ENCODE results near the gene ATP10A.

ATP10A gene

DNA sequence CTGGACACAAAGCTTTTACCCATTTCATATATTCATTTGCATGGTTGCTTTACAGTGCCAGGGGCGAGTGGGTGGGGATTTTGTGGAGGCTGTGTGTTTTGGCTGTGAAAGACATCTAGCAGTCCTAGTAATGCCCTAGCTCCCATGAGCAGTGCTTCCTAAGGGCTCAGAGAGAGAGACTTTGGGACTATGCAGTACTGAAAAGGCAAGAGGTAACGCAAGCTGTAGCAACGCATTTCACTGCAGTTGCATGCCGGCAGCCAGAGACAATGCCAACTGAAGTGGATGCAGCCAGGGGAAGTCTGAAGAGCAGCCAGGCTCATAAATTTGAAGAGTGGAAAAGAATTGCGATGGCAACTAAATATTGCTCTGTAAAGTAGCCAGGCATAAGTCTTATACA, 27.4 kb upstream of the ATP10A start:
- Mint-ChIP-seq H3K27ac (no peak overlapping the region), H3K4me1 (peaks cover 5% of the 10 kb centered on the region), H3K4me3 (no peak overlapping the region), H3K9me3 (peaks cover 2% of the 10 kb centered on the region), H3K27me3 (ENCODE audit: low read depth) (no peaks in the 10 kb centered on the region), H3K36me3 (ENCODE audit: low read depth) (no peaks in the 10 kb centered on the region)
- TF ChIP-seq, protein P1, sequence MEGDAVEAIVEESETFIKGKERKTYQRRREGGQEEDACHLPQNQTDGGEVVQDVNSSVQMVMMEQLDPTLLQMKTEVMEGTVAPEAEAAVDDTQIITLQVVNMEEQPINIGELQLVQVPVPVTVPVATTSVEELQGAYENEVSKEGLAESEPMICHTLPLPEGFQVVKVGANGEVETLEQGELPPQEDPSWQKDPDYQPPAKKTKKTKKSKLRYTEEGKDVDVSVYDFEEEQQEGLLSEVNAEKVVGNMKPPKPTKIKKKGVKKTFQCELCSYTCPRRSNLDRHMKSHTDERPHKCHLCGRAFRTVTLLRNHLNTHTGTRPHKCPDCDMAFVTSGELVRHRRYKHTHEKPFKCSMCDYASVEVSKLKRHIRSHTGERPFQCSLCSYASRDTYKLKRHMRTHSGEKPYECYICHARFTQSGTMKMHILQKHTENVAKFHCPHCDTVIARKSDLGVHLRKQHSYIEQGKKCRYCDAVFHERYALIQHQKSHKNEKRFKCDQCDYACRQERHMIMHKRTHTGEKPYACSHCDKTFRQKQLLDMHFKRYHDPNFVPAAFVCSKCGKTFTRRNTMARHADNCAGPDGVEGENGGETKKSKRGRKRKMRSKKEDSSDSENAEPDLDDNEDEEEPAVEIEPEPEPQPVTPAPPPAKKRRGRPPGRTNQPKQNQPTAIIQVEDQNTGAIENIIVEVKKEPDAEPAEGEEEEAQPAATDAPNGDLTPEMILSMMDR (IDR thresholded peaks at IDR 0.05; ENCODE audit: unreplicated experiment in 3 of 3) = no peak

DNA sequence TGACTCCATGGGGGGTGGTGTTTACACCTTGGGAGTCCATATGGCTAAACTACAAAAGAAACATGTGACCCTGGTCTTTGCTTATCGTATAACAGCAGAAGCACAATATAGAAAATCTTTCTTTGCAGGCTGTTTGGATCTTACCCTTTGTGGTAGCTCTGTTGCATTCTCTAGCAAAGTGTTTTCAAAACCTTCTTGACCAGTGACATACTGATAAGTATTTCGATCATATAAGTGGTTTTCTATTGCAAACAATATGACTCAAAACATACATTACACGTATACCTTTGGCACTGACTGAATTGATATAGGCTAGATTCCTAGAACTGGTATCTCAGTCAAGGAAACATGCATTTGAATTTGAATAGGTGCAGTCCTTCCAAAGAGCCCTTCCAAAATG, 24.7 kb upstream of the ATP10A start:
- Mint-ChIP-seq H3K27ac (no peak overlapping the region), H3K36me3 (ENCODE audit: low read depth) (no peaks in the 10 kb centered on the region), H3K4me1 (peaks cover 18% of the 10 kb centered on the region), H3K27me3 (ENCODE audit: low read depth) (no peaks in the 10 kb centered on the region), H3K4me3 (no peak overlapping the region), H3K9me3 (no peaks in the 10 kb centered on the region)
- TF ChIP-seq, protein P1 (IDR thresholded peaks at IDR 0.05; ENCODE audit: unreplicated experiment in 3 of 3) = no peak

DNA sequence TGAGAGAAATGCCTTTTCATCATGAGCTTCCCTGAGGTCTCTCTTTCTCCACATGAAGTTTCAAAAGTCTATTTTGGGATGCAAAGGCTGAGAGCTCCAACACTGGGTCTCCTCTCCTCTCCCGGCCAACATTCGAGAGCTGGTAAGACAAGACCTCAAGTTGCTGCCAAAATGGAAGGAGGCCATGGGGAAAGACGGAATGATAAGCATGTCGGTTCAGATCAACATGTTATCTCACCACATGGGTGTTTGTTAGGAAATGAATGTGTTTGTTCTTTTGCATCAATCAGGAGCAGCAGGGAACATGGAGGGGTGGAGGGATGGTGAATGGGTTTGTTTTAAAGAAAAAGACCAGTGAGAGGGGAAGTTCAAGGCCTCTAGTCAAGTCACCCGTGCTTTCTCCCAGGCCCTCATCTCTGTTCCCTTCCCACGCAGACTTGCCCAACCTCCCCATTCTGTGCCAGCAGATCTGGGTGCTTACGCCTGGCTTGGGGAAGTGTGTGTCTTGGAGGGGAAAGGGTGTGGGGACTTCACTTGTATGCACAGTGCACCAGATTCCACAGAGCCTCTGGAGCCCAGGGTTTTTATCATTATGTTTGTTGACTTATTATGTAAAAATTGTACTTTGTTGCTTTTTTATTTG, 23.5 kb upstream of the ATP10A start:
- Mint-ChIP-seq H3K9me3 (no peaks in the 10 kb centered on the region), H3K27ac (no peak overlapping the region), H3K36me3 (ENCODE audit: low read depth) (no peaks in the 10 kb centered on the region), H3K27me3 (ENCODE audit: low read depth) (no peaks in the 10 kb centered on the region), H3K4me3 (no peak overlapping the region), H3K4me1 (peaks cover 18% of the 10 kb centered on the region)
- TF ChIP-seq, protein P1 (IDR thresholded peaks at IDR 0.05; ENCODE audit: unreplicated experiment in 3 of 3) = no peak

DNA sequence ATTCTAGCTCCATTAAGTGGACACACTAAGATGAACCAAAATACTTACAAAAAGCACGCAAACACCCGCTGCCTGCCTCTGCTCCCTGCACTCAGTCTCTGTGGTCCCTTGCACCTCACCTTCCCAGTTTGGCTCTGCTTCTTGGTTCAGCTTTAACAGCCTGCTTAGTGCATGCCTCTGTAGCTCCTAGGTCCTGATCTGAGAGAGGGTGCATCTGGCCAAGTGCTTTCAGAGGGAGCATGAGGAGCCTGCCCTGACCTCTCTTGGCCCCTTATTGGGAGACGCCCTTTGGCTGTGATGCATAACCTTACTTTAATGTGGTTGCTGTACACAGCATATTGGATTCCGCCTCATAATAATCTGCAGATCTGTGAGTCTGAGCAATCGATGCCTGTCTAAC, 21.2 kb upstream of the ATP10A start:
- no peak overlapping the region for H3K4me3 Mint-ChIP-seq
- no peaks in the 10 kb centered on the region for H3K9me3 Mint-ChIP-seq
- H3K36me3 Mint-ChIP-seq (ENCODE audit: low read depth) = no peaks in the 10 kb centered on the region
- TF ChIP-seq, protein P1 (IDR thresholded peaks at IDR 0.05; ENCODE audit: unreplicated experiment in 3 of 3) = no peak
- H3K27me3 Mint-ChIP-seq (ENCODE audit: low read depth) = no peaks in the 10 kb centered on the region
- H3K4me1 Mint-ChIP-seq = peaks cover 13% of the 10 kb centered on the region
- H3K27ac Mint-ChIP-seq = no peak overlapping the region

DNA sequence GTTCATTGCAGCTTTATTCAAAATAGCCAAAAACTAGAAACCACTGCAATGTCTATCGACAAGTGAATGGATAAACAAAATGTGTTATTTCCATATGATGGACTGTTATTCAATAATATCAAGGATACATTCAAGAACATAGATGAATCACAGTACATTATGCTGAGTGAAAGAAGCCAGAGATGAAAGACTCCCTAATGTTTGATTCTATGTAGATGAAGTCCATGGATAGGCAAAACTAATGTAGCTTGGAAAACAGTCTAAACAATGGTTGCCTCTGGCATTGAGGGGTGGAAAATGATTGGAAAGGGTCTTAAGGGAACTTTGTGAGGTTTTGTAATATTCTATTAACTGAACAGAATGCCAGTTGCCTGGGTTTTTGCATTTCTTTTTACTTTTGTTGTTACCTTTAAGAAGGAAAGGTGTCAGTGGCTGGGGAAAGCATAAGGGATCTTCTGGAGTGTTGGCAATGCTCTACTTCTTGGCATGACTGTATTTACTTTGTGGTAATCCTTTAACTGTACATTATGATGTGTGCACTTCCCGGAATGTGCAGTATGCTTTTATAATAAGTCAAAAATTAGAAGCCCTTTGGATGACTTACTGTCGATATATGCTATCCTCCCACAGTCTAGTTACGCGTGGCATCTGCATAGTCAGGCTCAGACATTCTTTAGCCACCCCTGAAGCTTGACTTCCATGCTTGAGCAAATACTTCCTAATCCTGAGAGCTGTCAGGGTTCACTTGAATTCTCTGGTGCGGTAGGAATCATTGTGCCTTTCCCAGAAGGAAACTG, 20.5 kb upstream of the ATP10A start:
- H3K27me3 Mint-ChIP-seq (ENCODE audit: low read depth) = no peaks in the 10 kb centered on the region
- no peak overlapping the region for H3K4me3 Mint-ChIP-seq
- peak overlapping the region in 1 of 3 experiments; percentile 1 for H3K27ac Mint-ChIP-seq
- peaks cover 13% of the 10 kb centered on the region for H3K4me1 Mint-ChIP-seq
- no peaks in the 10 kb centered on the region for H3K9me3 Mint-ChIP-seq
- H3K36me3 Mint-ChIP-seq (ENCODE audit: low read depth) = no peaks in the 10 kb centered on the region
- TF ChIP-seq, protein P1 (IDR thresholded peaks at IDR 0.05; ENCODE audit: unreplicated experiment in 3 of 3) = no peak

Data from nephron (organoid).